GM12875 (cell line): ENCODE measurements around the gene ACYP2.
"Not testable (repeated sequence)": the region's sequence is repeated elsewhere in the genome, so short reads cannot be mapped to it uniquely, and the experiment has no call there.

Source experiments
- H3K4me3 ChIP-seq: one replicate; pipeline ENCODE4 v1.5.1; 2011; ENCODE audit warnings: low read depth, low read length, control low read depth
- CTCF ChIP-seq: IDR thresholded peaks from 2 replicates; pipeline ENCODE4 v1.5.1; 2011; ENCODE audit warnings: low read depth, mild to moderate bottlenecking, control low read depth, inconsistent platforms, low read length, moderate library complexity, borderline replicate concordance; ENCODE audit not compliant: insufficient read depth

ACYP2 gene

GRCh38 chr2:54107903-54108615 is 7.4 kb upstream of the ACYP2 start:
- no peak for TF ChIP-seq CTCF
- no peak overlapping the region for H3K4me3 ChIP-seq

GRCh38 chr2:54109848-54110247 is 5.6 kb upstream of the ACYP2 start:
- TF ChIP-seq CTCF, result no peak
- no peak overlapping the region for H3K4me3 ChIP-seq

GRCh38 chr2:54114479-54114878 is 936 bp upstream of the ACYP2 start:
- H3K4me3 ChIP-seq, result not testable (repeated sequence)

GRCh38 chr2:54114936-54115283 is 505 bp upstream of the ACYP2 start:
- no peak for TF ChIP-seq CTCF
- peak overlapping the region; percentile 55 for H3K4me3 ChIP-seq

- H3K4me3 ChIP-seq, result not testable (repeated sequence)
Measured at GRCh38 chr2:54116598-54116997, 1.2 kb downstream of the ACYP2 start.

GRCh38 chr2:54120950-54121349 is 5.5 kb downstream of the ACYP2 start:
- no peak overlapping the region for H3K4me3 ChIP-seq
- no peak for TF ChIP-seq CTCF

GRCh38 chr2:54122171-54122935 is 6.9 kb downstream of the ACYP2 start:
- no peak overlapping the region for H3K4me3 ChIP-seq

More at GRCh38 chr2:54122171-54122935, 6.9 kb downstream of the ACYP2 start:
- no peak for TF ChIP-seq CTCF
